Muscle layer of colon (tissue), 2 donors: Measurements from ENCODE around the gene ZNF367.

Source experiments
- H3K27ac ChIP-seq: one replicate; pipeline ENCODE4 v1.7.0; 2013; ENCODE audit warnings: low read depth, mild to moderate bottlenecking, low read length, moderate library complexity
- H3K27me3 ChIP-seq, 2 donors: one replicate each; pipeline ENCODE4 v1.7.0; 2013; ENCODE audit warnings: low read length in 2 of 2, mild to moderate bottlenecking in 2 of 2; ENCODE audit not compliant: insufficient read depth in 2 of 2, control insufficient read depth in 1 of 2
- H3K36me3 ChIP-seq: one replicate; pipeline ENCODE4 v1.7.0; 2013; ENCODE audit warnings: mild to moderate bottlenecking, low read length; ENCODE audit not compliant: insufficient read depth
- H3K4me1 ChIP-seq: one replicate; pipeline ENCODE4 v1.7.0; 2013; ENCODE audit warnings: mild to moderate bottlenecking, low read length; ENCODE audit not compliant: insufficient read depth
- H3K4me3 ChIP-seq, 2 donors: one replicate each; pipeline ENCODE4 v1.7.0; 2013; ENCODE audit warnings: low read length in 2 of 2, low read depth in 1 of 2, mild to moderate bottlenecking in 1 of 2, moderate library complexity in 1 of 2
- H3K9ac ChIP-seq: one replicate; pipeline ENCODE4 v1.7.0; 2013; ENCODE audit warnings: low read length
- H3K9me3 ChIP-seq: one replicate; pipeline ENCODE4 v1.7.0; 2013; ENCODE audit warnings: mild to moderate bottlenecking, low read length
- donor health status: abdominal sarcoma.
- donor health status: Adenocarcinoma of cecum.

The ZNF367 gene

DNA sequence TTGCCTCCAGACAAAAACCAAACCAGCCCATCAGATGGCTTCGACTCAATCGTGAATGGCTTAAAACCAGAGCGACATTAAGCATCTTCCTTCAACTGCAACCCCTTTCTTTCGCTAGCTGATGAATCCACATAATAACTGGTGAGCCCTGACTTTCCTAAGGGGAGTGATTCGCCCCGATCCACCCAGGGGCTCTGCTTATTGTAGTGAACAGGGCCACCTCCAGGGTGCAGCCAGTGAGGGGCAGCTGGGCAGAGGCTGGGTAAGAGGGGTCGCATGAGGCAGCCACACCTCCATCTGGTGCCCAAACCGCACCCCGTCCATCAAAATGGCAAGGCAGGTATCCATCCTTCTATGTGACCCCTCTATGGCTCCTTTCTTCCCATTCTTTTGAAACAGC, 72.6 kb downstream of the ZNF367 start:
- no peaks in the 10 kb centered on the region for H3K9me3 ChIP-seq
- no peaks in the 10 kb centered on the region for H3K27me3 ChIP-seq
- H3K27ac ChIP-seq = no peak overlapping the region

DNA sequence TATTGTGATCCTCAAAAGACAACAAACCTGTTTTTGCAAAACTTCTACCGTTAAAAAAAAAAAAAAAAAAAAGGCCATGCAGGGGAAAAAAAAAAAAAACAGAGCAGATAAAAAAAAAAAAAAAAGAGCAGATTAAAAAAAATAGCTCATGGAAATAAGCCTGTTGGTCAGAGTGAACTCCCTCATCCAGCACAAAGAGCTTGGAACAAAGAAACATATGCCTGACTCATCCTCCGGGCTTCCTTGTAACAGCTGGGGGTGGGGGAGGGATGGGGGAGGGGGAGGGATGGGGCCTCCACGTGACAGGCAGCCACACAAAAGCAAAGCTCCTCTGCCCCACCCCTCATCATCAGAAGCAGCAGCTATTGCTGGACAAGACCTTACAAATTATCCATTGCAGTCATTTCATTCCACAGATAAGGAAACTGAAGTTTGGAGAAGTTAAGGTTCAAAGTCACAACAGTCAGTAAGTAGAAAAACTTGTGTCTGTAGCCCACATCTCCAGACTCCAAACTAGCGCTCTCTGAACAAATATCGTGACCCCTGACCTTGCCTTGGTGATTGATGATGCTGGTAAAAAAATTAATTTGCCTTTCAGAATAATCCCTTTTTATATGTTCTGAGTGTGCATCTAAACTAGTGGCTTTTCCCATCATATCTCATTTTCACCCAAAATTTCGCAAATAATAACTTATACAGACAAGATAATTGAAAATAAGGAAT, 73.6 kb downstream of the ZNF367 start:
- Histone ChIP-seq H3K9me3 (no peaks in the 10 kb centered on the region), H3K9ac (no peak overlapping the region), H3K4me1 (peaks cover 7% of the 10 kb centered on the region), H3K4me3 (no peak overlapping the region), H3K36me3 (peaks cover 13% of the 10 kb centered on the region), H3K27ac (no peak overlapping the region), H3K27me3 (no peaks in the 10 kb centered on the region)

More for the DNA sequence above, 72.6 kb downstream of the ZNF367 start:
- no peak overlapping the region for H3K4me3 ChIP-seq
- H3K4me1 ChIP-seq = peaks cover 7% of the 10 kb centered on the region
- peaks cover 17% of the 10 kb centered on the region for H3K36me3 ChIP-seq
- H3K9ac ChIP-seq = no peak overlapping the region

DNA sequence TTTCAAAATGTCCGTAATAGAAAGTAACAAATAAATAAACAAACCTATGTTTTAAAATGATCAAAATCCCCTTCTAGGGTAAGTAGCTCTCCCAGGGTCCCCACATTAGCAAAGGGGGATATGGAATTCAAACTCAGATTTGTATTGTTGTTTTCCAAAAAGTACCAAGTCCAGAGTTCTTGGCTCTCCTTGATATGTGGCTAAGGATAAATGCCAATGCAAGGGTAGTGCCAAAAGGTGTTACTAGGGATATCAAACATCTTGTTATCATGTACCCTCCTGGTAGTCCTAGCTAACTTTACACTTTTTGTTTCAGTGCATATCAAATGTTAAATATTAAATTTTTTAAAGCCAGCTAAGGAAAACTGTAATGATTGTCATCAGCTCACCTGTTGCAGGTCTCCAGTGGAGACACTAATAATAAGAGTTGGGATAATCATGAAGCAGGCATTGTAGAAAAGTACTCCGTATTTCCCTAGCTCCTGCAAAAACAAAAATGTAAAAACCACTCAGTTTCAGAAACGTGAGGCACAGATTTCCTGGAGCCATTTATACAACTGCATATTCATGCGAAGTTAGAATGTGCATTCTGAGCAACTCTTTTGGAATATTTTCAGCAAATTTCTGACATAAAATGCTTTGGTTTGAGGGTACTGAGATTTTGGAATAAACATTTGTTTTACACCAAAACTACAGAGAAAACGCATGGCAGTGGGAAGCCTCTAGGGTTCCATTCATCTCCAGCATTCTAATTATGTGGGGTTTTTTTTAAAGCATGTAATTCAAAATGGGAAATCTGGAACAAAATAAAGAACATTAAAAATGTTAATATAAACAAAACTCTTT, 74.4 kb downstream of the ZNF367 start:
- no peak overlapping the region for H3K4me3 ChIP-seq
- no peak overlapping the region for H3K9ac ChIP-seq
- peaks cover 7% of the 10 kb centered on the region for H3K4me1 ChIP-seq
- H3K9me3 ChIP-seq = no peaks in the 10 kb centered on the region
- H3K27me3 ChIP-seq = no peaks in the 10 kb centered on the region
- H3K27ac ChIP-seq = no peak overlapping the region
- H3K36me3 ChIP-seq = peaks cover 10% of the 10 kb centered on the region

DNA sequence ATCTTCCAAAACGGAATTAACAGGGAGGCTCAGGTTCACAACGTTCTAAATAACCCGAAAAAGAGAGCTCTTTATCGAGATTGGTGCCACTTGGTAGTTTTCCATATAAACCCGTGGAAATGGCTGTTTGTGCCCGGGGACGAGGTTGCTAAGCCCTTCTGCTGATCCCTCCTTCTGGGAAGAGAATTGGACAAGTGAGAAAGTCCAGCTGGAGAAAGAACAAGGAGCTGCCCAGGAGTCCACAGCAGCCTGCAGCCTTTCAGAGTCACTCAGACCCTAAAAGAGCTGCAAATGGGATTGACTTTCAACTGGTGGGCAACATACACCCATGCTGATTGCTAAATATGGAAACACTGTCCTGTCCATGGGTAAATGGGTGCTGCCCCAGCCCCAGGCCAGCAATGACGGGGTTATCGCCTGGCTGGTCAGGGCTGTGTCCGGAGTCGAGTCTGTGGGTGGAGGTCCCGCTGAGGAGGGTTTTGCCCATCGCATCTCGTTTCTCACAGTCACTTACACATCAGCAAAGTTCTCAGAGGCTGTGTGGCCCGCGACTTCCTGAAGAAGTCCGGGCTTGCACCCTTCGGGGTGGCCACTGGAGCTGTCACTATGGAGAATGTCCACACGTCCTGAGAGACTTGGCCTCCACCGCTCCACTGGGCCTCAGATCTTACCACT, 75.5 kb downstream of the ZNF367 start:
- Histone ChIP-seq H3K27ac (no peak overlapping the region), H3K9ac (no peak overlapping the region)

DNA sequence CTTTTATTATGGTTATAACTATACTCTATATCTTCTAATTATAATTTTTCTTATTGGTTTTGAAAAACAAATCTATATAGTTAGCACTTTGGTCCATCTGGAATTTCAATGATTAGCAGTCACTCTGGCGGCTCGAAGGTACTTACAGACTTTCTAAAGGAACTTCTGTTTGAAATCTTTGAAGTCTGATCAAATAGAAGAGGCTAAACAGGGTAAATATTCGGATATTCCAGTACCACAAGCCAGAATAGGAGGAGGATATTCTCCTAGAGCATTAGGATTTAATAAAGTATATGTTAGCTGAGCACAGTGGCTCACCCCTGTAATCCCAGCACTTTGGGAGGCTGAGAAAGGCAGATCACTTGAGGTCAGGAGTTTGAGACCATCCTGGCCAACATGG, 77.5 kb downstream of the ZNF367 start:
- H3K4me3 ChIP-seq = no peak overlapping the region
- peaks cover 7% of the 10 kb centered on the region for H3K4me1 ChIP-seq
- H3K27me3 ChIP-seq = no peaks in the 10 kb centered on the region
- H3K9me3 ChIP-seq = no peaks in the 10 kb centered on the region
- no peak overlapping the region for H3K27ac ChIP-seq
- no peak overlapping the region for H3K9ac ChIP-seq
- H3K36me3 ChIP-seq = no peaks in the 10 kb centered on the region

More for the DNA sequence above, 75.5 kb downstream of the ZNF367 start:
- no peaks in the 10 kb centered on the region for H3K36me3 ChIP-seq
- no peak overlapping the region for H3K4me3 ChIP-seq
- peaks cover 7% of the 10 kb centered on the region for H3K4me1 ChIP-seq
- H3K27me3 ChIP-seq = no peaks in the 10 kb centered on the region
- H3K9me3 ChIP-seq = no peaks in the 10 kb centered on the region

DNA sequence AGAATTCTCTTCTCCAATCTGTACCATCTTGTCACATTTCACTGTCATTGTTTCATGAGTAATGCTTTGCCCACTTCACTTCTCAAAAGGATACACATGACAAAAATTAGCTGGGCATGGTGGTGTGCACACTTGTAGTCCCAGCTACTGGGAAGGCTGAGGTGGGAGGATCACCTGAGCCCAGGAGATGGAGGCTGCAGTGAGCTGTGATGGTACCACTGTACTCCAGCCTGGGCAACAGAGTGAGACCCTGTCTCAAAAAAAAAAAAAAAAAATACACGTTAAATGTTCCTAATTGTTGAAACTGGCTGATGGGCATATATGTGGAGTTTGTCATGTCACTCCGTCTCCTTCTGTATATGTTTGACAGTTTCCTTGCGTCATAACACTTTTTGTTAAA, 79.9 kb downstream of the ZNF367 start:
- Histone ChIP-seq H3K4me3 (no peak overlapping the region), H3K9me3 (no peaks in the 10 kb centered on the region), H3K9ac (no peak overlapping the region), H3K27ac (no peak overlapping the region), H3K36me3 (no peaks in the 10 kb centered on the region), H3K27me3 (no peaks in the 10 kb centered on the region), H3K4me1 (no peaks in the 10 kb centered on the region)
